Measurements from ENCODE around the gene MCFD2.

Gene MCFD2

GRCh38 chr2:46902465-46902864 lies 13.1 kb downstream of the MCFD2 start:
- H3K4me3 ChIP-seq (ENCODE audit: low read length) = no peak overlapping the region
- no peak for TF ChIP-seq ZNF274 (IDR thresholded peaks at IDR 0.05; ENCODE audit: low read depth, low read length)

- no peak for TF ChIP-seq ZNF274 (IDR thresholded peaks at IDR 0.05; ENCODE audit: low read depth, low read length)
- no peak overlapping the region for H3K4me3 ChIP-seq (ENCODE audit: low read length)
Observed at GRCh38 chr2:46901611-46902010, 14.0 kb downstream of the MCFD2 start.

GRCh38 chr2:46900381-46900780 lies 15.2 kb downstream of the MCFD2 start:
- no peak for TF ChIP-seq ZNF274 (IDR thresholded peaks at IDR 0.05; ENCODE audit: low read depth, low read length)
- no peak overlapping the region for H3K4me3 ChIP-seq (ENCODE audit: low read length)

GRCh38 chr2:46899053-46899452 lies 16.6 kb downstream of the MCFD2 start:
- TF ChIP-seq ZNF274 (IDR thresholded peaks at IDR 0.05; ENCODE audit: low read depth, low read length) = no peak
- no peak overlapping the region for H3K4me3 ChIP-seq (ENCODE audit: low read length)

GRCh38 chr2:46898024-46898423 lies 17.6 kb downstream of the MCFD2 start:
- no peak overlapping the region for H3K4me3 ChIP-seq (ENCODE audit: low read length)
- TF ChIP-seq ZNF274 (IDR thresholded peaks at IDR 0.05; ENCODE audit: low read depth, low read length) = no peak

- TF ChIP-seq ZNF274 (IDR thresholded peaks at IDR 0.05; ENCODE audit: low read depth, low read length) = no peak
- no peak overlapping the region for H3K4me3 ChIP-seq (ENCODE audit: low read length)
Observed at GRCh38 chr2:46893269-46893939, 22.2 kb downstream of the MCFD2 start.

- no peak for TF ChIP-seq ZNF274 (IDR thresholded peaks at IDR 0.05; ENCODE audit: low read depth, low read length)
- H3K4me3 ChIP-seq (ENCODE audit: low read length) = no peak overlapping the region
Observed at GRCh38 chr2:46891956-46892553, 23.6 kb downstream of the MCFD2 start.

GRCh38 chr2:46888421-46888952 lies 27.1 kb downstream of the MCFD2 start:
- TF ChIP-seq ZNF274 (IDR thresholded peaks at IDR 0.05; ENCODE audit: low read depth, low read length) = no peak
- H3K4me3 ChIP-seq (ENCODE audit: low read length) = no peak overlapping the region

- no peak overlapping the region for H3K4me3 ChIP-seq (ENCODE audit: low read length)
- no peak for TF ChIP-seq ZNF274 (IDR thresholded peaks at IDR 0.05; ENCODE audit: low read depth, low read length)
Observed at GRCh38 chr2:46887028-46887885, 28.3 kb downstream of the MCFD2 start.

GRCh38 chr2:46886268-46887027 lies 29.2 kb downstream of the MCFD2 start:
- TF ChIP-seq ZNF274 (IDR thresholded peaks at IDR 0.05; ENCODE audit: low read depth, low read length) = no peak

GRCh38 chr2:46885376-46885775 lies 30.2 kb downstream of the MCFD2 start:
- no peak overlapping the region for H3K4me3 ChIP-seq (ENCODE audit: low read length)
- no peak for TF ChIP-seq ZNF274 (IDR thresholded peaks at IDR 0.05; ENCODE audit: low read depth, low read length)

More at GRCh38 chr2:46886268-46887027, 29.2 kb downstream of the MCFD2 start:
- H3K4me3 ChIP-seq (ENCODE audit: low read length) = no peak overlapping the region

- H3K4me3 ChIP-seq (ENCODE audit: low read length) = no peak overlapping the region
- no peak for TF ChIP-seq ZNF274 (IDR thresholded peaks at IDR 0.05; ENCODE audit: low read depth, low read length)
Observed at GRCh38 chr2:46879511-46879910, 36.1 kb downstream of the MCFD2 start.

- no peak overlapping the region for H3K4me3 ChIP-seq (ENCODE audit: low read length)
- no peak for TF ChIP-seq ZNF274 (IDR thresholded peaks at IDR 0.05; ENCODE audit: low read depth, low read length)
Observed at GRCh38 chr2:46878886-46879285, 36.7 kb downstream of the MCFD2 start.
